Stimulated activated naive B cell treated with anti-CD40 and anti-IgM and Interleukin-4, amounts not matched to agents 10 μg/mL and 1 μg/mL and 100 μg/mL, for 72 hours (primary cell): Measurements from ENCODE around the gene SMAD5.

Source experiments
- ATAC-seq, 2 donors: fragments of 150-1000 bp; cut with Tn5 transposase; replicated peaks; 2 replicates each; pipeline ENCODE4 v1.10.0; 2021; ENCODE audit warnings: moderate library complexity in 1 of 2
- DNase-seq: peaks from one replicate; pipeline ENCODE4 v3.0.0; 2021
- H3K27ac Mint-ChIP-seq: one replicate; pipeline ENCODE4 v1.8.0; 2022; ENCODE audit warnings: mild to moderate bottlenecking, mixed read lengths
- H3K27me3 Mint-ChIP-seq, 2 donors: one replicate each; pipeline ENCODE4 v1.8.0; 2022; ENCODE audit warnings: mixed read lengths in 2 of 2
- H3K36me3 Mint-ChIP-seq, 2 donors: one replicate each; pipeline ENCODE4 v1.8.0; 2022; ENCODE audit warnings: mixed read lengths in 2 of 2, mild to moderate bottlenecking in 1 of 2
- H3K4me1 Mint-ChIP-seq, 2 donors: one replicate each; pipeline ENCODE4 v1.8.0; 2022; ENCODE audit warnings: mixed read lengths in 2 of 2, mild to moderate bottlenecking in 1 of 2
- H3K4me3 Mint-ChIP-seq, 2 donors: one replicate each; pipeline ENCODE4 v1.8.0; 2022; ENCODE audit warnings: mild to moderate bottlenecking in 2 of 2, mixed read lengths in 2 of 2, moderate library complexity in 1 of 2
- H3K9me3 Mint-ChIP-seq, 2 donors: one replicate each; pipeline ENCODE4 v1.8.0; 2022; ENCODE audit warnings: mixed read lengths in 2 of 2, mild to moderate bottlenecking in 1 of 2

The SMAD5 gene

DNA sequence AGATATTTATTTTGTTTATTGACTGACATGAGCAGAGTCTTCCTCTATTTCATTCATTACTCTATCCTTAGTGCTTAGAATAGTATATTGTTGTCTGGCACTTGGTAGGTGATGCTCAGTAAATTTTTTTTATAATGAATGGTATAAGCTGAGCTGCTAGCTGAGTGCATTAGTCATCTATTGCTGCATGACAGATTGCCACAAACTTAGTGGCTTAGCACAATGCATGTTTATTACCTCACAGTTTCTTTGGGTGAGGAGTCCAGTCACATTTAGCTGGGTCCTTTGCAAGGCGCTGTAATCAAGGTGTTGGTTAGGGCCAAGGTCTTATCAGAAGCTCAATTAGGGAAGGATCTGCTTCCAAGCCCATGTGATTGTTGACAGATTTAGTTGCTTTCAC lies 23.1 kb downstream of the SMAD5 start:
- ATAC-seq, result no peak
- Mint-ChIP-seq H3K9me3 (no peaks in the 10 kb centered on the region), H3K27ac (no peak overlapping the region), H3K27me3 (no peaks in the 10 kb centered on the region), H3K4me3 (no peak overlapping the region), H3K36me3 (peaks cover 42 to 47% of the 10 kb centered on the region in 2 donors), H3K4me1 (peaks cover 4 to 6% of the 10 kb centered on the region in 2 donors)
- DNase-seq, result no peak

DNA sequence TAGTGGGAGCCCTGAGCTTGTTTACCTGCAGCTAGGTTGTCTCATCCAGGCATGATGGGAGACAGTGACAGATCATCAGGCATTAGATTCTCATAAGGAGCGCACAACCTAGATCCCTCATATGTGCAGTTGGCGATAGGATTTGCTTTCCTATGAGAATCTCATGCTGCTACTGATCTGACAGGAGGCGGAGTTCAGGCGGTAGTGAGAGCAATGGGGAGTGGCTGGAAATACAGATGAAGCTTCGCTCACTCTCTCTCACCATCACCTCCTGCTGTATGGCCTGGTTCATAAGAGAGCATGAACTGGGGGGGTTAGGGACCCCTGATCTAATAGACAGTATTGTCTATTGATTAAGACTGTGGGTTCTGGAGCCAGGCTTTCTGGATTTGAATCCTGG lies 24.9 kb downstream of the SMAD5 start:
- Mint-ChIP-seq H3K9me3 (no peaks in the 10 kb centered on the region), H3K27me3 (no peaks in the 10 kb centered on the region), H3K4me1 (peaks cover 0 to 1% of the 10 kb centered on the region in 2 donors), H3K4me3 (no peak overlapping the region), H3K27ac (no peak overlapping the region), H3K36me3 (peaks cover 39 to 50% of the 10 kb centered on the region in 2 donors)
- DNase-seq, result no peak
- ATAC-seq, result no peak

- H3K9me3 Mint-ChIP-seq, result no peaks in the 10 kb centered on the region
- DNase-seq (no peak), ATAC-seq (no peak)
- H3K27ac Mint-ChIP-seq, result no peak overlapping the region
- H3K27me3 Mint-ChIP-seq, result no peaks in the 10 kb centered on the region
- H3K4me1 Mint-ChIP-seq, result peaks cover 1 to 3% of the 10 kb centered on the region in 2 donors
- no peak overlapping the region for H3K4me3 Mint-ChIP-seq
- peaks cover 31 to 44% of the 10 kb centered on the region in 2 donors for H3K36me3 Mint-ChIP-seq
Observed at GRCh38 chr5:136159457-136159856, 26.8 kb downstream of the SMAD5 start.

DNA sequence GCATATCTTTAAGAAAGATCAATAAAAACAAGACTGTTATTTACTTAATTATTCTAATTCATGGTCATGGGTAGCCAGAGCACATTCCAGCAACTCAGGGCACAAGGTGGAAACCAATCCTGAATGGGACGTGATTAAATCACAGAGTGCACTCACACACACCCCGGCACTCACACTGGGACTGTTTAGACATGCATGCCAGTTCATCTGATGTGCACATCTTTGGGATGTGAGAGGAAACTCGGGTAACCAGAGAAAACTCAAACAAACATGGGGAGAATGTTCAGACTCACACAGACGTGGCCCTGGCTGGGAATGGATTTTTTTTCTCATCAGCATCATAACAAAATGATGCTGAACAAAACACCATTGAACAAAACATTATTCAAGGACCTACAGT lies 29.4 kb downstream of the SMAD5 start:
- DNase-seq, result no peak
- Mint-ChIP-seq H3K4me3 (no peak overlapping the region), H3K4me1 (peaks cover 5 to 11% of the 10 kb centered on the region in 2 donors), H3K36me3 (peaks cover 19 to 33% of the 10 kb centered on the region in 2 donors), H3K9me3 (no peaks in the 10 kb centered on the region), H3K27me3 (no peaks in the 10 kb centered on the region), H3K27ac (no peak overlapping the region)
- no peak for ATAC-seq

- DNase-seq (no peak), ATAC-seq (no peak)
- H3K36me3 Mint-ChIP-seq, result peaks cover 16 to 31% of the 10 kb centered on the region in 2 donors
- H3K4me1 Mint-ChIP-seq, result peaks cover 7 to 15% of the 10 kb centered on the region in 2 donors
- H3K27me3 Mint-ChIP-seq, result no peaks in the 10 kb centered on the region
- no peak overlapping the region for H3K4me3 Mint-ChIP-seq
- no peak overlapping the region for H3K27ac Mint-ChIP-seq
- no peaks in the 10 kb centered on the region for H3K9me3 Mint-ChIP-seq
Observed at GRCh38 chr5:136164226-136164625, 31.6 kb downstream of the SMAD5 start.

GRCh38 chr5:136166909-136167308 lies 34.3 kb downstream of the SMAD5 start:
- peak; percentile 60 to 61 for ATAC-seq
- no peak for DNase-seq
- Mint-ChIP-seq H3K4me1 (peaks cover 7 to 15% of the 10 kb centered on the region in 2 donors), H3K27ac (peak overlapping the region; percentile 47), H3K27me3 (no peaks in the 10 kb centered on the region), H3K4me3 (peak overlapping the region; percentile 12 to 49), H3K36me3 (peaks cover 23 to 44% of the 10 kb centered on the region in 2 donors), H3K9me3 (no peaks in the 10 kb centered on the region)

DNA sequence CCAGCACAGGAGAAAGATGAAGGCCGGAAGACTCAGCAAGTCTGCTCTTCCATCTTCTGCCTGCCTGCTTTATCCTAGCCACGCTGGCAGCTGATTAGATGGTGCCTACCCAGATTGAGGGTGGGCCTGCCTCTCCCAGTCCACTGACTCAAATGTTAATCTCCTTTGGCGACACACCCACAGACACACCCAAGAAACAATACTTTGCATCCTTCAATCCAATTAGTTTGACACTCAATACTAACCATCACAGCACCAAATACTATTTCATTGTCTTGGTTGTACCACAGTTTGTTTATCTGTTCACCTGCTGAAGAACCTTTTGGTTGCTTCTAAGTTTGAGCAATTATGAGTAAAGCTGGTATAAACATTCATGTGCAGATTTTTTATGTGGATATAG lies 36.6 kb downstream of the SMAD5 start:
- no peaks in the 10 kb centered on the region for H3K27me3 Mint-ChIP-seq
- H3K4me3 Mint-ChIP-seq, result no peak overlapping the region
- no peak for ATAC-seq
- no peak for DNase-seq
- H3K9me3 Mint-ChIP-seq, result no peaks in the 10 kb centered on the region
- no peak overlapping the region for H3K27ac Mint-ChIP-seq
- H3K4me1 Mint-ChIP-seq, result peaks cover 7 to 15% of the 10 kb centered on the region in 2 donors
- peaks cover 29 to 52% of the 10 kb centered on the region in 2 donors for H3K36me3 Mint-ChIP-seq

DNA sequence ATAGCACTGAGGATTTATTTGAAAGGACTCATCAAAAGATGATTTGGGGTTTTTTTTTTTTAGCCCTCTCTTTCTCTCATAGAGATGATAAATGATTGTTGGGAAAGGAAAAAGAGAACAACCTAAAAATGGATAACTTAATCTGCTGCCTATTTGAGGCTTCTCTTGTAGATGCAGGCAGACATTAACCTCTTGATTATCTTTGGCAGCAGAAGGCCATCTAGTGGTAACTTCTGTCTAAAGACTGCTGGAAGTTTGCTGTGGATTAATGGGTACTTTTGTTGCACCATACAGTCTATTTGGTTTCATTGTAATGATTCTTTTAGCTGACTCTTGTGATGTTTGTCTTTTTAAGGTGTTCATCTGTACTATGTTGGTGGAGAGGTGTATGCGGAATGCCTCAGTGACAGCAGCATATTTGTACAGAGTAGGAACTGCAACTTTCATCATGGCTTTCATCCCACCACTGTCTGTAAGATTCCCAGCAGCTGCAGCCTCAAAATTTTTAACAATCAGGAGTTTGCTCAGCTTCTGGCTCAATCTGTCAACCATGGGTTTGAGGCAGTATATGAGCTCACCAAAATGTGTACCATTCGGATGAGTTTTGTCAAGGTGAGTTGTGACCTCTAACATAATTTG lies 41.5 kb downstream of the SMAD5 start:
- no peaks in the 10 kb centered on the region for H3K27me3 Mint-ChIP-seq
- H3K27ac Mint-ChIP-seq, result peak overlapping the region; percentile 20
- DNase-seq (no peak), ATAC-seq (peak; percentile 60 to 68)
- H3K9me3 Mint-ChIP-seq, result no peaks in the 10 kb centered on the region
- no peaks in the 10 kb centered on the region for H3K4me1 Mint-ChIP-seq
- H3K4me3 Mint-ChIP-seq, result no peak overlapping the region
- peaks cover 26 to 51% of the 10 kb centered on the region in 2 donors for H3K36me3 Mint-ChIP-seq

DNA sequence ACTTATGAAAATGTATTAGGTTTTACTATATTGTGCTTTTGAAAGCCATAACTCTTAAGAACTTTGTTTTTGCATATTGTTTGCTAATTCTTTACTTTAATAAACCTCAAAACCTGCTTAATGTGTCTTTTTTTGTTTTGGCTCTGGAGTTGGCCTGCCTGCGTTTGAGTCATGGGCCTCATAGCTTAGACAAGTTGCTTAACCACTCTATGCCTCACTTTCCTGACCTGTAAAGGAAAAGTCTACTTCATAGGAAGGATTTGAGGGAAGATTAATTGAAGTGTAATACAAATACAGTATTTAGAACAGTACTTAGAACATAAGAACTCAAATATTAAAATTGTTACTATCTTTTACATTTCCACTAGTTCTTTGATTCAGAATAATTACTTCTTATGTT lies 50.0 kb downstream of the SMAD5 start:
- Mint-ChIP-seq H3K27me3 (no peaks in the 10 kb centered on the region), H3K9me3 (no peaks in the 10 kb centered on the region), H3K4me3 (no peak overlapping the region), H3K27ac (no peak overlapping the region), H3K4me1 (no peaks in the 10 kb centered on the region), H3K36me3 (peaks cover 12 to 35% of the 10 kb centered on the region in 2 donors)
- no peak for DNase-seq
- ATAC-seq, result no peak

- Mint-ChIP-seq H3K27ac (no peak overlapping the region), H3K4me1 (no peaks in the 10 kb centered on the region), H3K4me3 (no peak overlapping the region), H3K9me3 (no peaks in the 10 kb centered on the region), H3K36me3 (peaks cover 18 to 35% of the 10 kb centered on the region in 2 donors), H3K27me3 (peaks cover 4% of the 10 kb centered on the region in 2 donors)
- DNase-seq (no peak), ATAC-seq (no peak)
Observed at GRCh38 chr5:136185974-136186665, 53.5 kb downstream of the SMAD5 start.

GRCh38 chr5:136186796-136187195 lies 54.2 kb downstream of the SMAD5 start:
- peaks cover 18 to 32% of the 10 kb centered on the region in 2 donors for H3K36me3 Mint-ChIP-seq
- H3K27me3 Mint-ChIP-seq, result peaks cover 10 to 11% of the 10 kb centered on the region in 2 donors
- peaks cover 4 to 5% of the 10 kb centered on the region in 2 donors for H3K4me1 Mint-ChIP-seq
- DNase-seq (no peak), ATAC-seq (no peak)
- H3K27ac Mint-ChIP-seq, result no peak overlapping the region
- H3K4me3 Mint-ChIP-seq, result no peak overlapping the region
- H3K9me3 Mint-ChIP-seq, result no peaks in the 10 kb centered on the region

- DNase-seq (no peak), ATAC-seq (no peak)
- peaks cover 24 to 32% of the 10 kb centered on the region in 2 donors for H3K27me3 Mint-ChIP-seq
- H3K27ac Mint-ChIP-seq, result no peak overlapping the region
- H3K36me3 Mint-ChIP-seq, result peaks cover 18 to 32% of the 10 kb centered on the region in 2 donors
- H3K9me3 Mint-ChIP-seq, result no peaks in the 10 kb centered on the region
- peaks cover 6 to 9% of the 10 kb centered on the region in 2 donors for H3K4me1 Mint-ChIP-seq
- no peak overlapping the region for H3K4me3 Mint-ChIP-seq
Observed at GRCh38 chr5:136188859-136189258, 56.2 kb downstream of the SMAD5 start.

DNA sequence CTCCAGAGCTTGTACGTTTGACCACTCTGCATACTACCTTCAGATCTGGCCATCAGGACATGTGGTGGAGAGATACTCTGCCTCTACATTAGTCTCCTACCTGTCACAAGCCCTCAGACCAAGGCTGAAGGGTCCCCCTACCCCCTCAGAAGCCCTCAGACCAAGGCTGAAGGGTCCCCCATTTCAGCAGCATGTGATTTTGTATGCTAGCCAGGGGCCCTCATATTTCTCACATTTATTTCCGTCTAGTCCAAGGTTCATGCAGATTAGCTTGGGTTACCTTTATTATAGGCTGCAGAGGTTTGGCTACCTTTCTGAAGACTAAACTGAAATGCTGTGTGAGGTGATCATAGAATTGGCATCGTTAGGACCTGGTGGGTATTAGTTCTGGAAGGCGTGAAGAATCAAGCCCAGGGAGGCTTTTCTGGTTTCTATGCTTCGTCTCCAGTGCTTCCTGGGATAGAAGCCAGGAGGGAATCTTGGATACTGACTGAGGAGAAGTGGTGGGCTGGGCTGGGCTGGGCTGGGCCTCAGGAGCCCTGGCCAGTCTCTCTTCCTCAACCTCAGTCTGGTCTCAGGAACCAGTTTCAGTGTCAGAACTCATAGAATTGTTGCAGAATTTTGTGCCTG lies 57.6 kb downstream of the SMAD5 start:
- H3K4me3 Mint-ChIP-seq, result no peak overlapping the region
- no peaks in the 10 kb centered on the region for H3K9me3 Mint-ChIP-seq
- peaks cover 6 to 9% of the 10 kb centered on the region in 2 donors for H3K4me1 Mint-ChIP-seq
- ATAC-seq (no peak), DNase-seq (no peak)
- no peak overlapping the region for H3K27ac Mint-ChIP-seq
- peaks cover 18 to 32% of the 10 kb centered on the region in 2 donors for H3K36me3 Mint-ChIP-seq
- peaks cover 36 to 45% of the 10 kb centered on the region in 2 donors for H3K27me3 Mint-ChIP-seq

- DNase-seq (no peak), ATAC-seq (no peak)
- Mint-ChIP-seq H3K27me3 (peaks cover 42 to 52% of the 10 kb centered on the region in 2 donors), H3K4me1 (peaks cover 6 to 9% of the 10 kb centered on the region in 2 donors), H3K9me3 (no peaks in the 10 kb centered on the region), H3K27ac (no peak overlapping the region), H3K4me3 (no peak overlapping the region), H3K36me3 (peaks cover 18 to 32% of the 10 kb centered on the region in 2 donors)
Observed at GRCh38 chr5:136190904-136191303, 58.3 kb downstream of the SMAD5 start.
